Effector CD8-positive, alpha-beta T cell (primary cell): ENCODE measurements around the gene IPCEF1.

Experiments
- DNase-seq: peaks from one replicate; lab custom pipeline; 2025; lab: John Stamatoyannopoulos, UW

Gene IPCEF1

GRCh38 chr6:154159126-154159525, 197.5 kb downstream of the IPCEF1 start:
- no peak for DNase-seq

GRCh38 chr6:154157706-154158105, 198.9 kb downstream of the IPCEF1 start:
- DNase-seq, result no peak

DNA sequence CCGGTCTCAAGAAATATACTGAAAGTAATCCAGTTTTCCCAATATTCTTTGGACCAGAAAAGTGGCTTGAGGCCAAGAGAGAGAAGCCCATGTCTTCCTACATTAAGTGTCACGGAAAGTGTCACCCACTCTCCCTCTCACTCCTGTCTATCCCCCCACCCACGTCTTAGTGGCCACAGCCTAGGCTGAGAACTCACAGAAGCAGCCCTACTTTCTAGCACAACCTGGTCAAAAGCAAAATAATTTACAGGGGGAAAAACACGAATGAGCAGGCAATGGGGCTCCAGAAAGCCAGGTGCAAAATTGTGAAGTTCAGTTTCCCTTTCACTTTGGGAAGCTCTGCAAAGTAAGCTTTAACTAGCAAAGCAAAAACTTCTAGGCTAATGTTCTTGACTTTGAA, 199.5 kb downstream of the IPCEF1 start:
- no peak for DNase-seq

GRCh38 chr6:154156135-154156896, 200.3 kb downstream of the IPCEF1 start:
- DNase-seq, result peak; percentile 27

DNA sequence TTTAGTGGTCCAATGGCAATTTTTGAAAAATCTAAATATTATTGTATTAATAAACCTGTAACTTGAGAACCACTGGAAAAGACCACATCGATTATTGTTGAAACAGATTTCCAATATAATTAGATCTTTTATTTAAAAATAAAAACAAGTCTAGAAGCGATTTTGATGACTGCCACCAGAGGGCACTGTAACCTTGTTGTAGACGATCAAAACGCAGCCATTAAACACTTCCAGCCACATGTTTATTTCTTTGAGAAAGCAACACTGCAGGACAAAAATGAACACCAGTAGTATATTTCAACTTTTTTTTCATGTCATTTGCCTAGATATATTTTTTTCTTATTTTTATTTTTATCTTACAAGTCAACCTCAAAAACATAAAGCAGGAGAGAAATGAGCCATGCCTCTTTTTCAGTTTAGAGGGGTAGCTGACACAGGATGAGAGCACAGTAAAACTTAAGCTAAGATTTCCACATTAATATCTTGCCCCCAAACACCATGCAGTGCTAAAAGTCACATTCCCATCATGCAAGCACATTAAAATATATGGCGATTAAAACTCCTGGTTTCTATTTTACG, 202.1 kb downstream of the IPCEF1 start:
- peak; percentile 44 for DNase-seq

GRCh38 chr6:154143753-154144152, 212.8 kb downstream of the IPCEF1 start:
- no peak for DNase-seq

- no peak for DNase-seq
Measured at GRCh38 chr6:154140743-154141142, 215.9 kb downstream of the IPCEF1 start.

DNA sequence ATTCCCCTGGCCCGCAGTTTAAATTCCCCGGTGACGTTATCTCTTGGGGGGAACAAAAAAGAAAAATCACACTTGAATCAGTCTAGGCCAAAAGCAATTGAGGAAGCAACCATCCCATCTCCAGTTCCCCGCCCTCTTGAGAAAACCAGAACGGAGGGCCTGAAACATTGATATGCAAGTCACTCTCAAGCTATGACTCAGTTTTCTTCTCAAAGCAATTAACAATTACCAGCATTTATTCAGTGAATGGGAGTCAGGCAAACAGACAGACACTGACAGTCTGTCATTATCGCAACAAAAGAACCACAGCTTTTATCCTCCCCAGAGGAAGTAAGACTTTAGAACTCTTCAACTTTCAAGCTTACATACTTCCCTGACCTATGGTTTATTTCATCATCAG, 216.7 kb downstream of the IPCEF1 start:
- no peak for DNase-seq

DNA sequence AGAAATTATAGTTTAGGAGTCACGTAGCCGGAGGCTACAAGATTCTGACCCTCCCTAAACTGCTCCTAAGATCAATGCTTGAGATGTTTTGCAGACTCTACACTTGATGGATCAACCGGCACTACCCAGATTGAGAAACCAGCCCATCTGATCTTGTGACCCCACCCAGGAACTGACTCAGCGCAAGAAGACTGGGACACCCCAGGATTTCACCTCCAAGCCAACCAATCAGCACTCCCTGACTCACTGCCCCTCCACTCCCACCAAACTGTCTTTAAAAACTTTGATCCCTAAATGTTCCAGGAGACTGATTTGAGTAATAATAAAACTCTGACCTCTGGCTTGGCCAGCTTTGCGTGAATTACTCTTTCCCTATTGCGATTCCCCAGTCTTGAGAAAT, 217.8 kb downstream of the IPCEF1 start:
- DNase-seq, result no peak

DNA sequence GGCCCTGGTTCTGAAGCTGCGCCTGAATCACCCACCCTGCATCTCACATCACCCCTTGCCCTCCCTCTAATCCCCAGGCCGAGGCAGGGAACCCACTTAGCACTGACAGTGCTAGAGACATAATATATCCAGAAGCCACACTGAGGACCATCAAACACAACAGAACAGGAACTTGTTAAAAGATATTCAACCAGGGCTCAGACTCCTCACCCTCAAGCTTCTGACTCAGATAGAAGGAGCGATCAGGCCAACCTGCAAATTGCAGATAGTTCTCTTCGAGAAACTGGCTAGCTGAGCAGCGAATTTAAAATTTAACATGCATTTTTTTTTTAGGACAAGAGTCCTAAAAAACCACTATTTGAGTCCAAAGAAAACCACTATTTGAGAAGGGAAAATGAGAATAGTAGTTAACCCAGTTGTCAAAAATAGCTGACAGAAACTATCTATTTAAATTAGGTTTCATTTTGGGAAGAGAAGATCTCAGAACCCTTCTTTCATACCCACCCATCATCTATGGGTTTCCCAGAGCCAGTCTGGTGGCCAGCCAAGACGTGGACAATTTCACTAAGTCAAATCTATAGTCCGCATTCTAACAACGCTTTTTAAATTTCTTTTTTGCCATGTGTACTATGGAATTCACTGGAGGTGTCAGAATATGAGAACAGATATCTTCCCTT, 222.0 kb downstream of the IPCEF1 start:
- DNase-seq, result no peak

DNA sequence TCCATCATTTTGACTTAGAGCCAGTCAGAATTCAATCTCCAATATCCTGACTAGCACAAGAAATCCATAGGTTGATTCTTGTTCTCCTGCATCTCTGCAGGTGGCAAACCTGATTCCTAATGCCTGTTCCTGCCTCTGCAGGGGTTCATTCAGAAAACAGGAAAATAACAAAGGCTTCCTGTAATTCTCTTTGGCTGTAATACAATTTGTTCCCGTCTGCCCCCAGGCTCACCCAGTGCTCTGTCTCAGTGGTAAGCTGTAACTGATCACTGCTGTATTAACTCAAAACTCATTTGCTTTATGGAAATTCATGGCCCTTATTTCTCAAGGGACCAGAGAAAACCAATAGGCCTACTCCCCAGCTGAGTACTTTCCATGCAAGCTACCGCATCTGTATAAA, 228.9 kb downstream of the IPCEF1 start:
- DNase-seq, result no peak

GRCh38 chr6:154125421-154125820, 231.2 kb downstream of the IPCEF1 start:
- no peak for DNase-seq

GRCh38 chr6:154123155-154123956, 233.2 kb downstream of the IPCEF1 start:
- no peak for DNase-seq

DNA sequence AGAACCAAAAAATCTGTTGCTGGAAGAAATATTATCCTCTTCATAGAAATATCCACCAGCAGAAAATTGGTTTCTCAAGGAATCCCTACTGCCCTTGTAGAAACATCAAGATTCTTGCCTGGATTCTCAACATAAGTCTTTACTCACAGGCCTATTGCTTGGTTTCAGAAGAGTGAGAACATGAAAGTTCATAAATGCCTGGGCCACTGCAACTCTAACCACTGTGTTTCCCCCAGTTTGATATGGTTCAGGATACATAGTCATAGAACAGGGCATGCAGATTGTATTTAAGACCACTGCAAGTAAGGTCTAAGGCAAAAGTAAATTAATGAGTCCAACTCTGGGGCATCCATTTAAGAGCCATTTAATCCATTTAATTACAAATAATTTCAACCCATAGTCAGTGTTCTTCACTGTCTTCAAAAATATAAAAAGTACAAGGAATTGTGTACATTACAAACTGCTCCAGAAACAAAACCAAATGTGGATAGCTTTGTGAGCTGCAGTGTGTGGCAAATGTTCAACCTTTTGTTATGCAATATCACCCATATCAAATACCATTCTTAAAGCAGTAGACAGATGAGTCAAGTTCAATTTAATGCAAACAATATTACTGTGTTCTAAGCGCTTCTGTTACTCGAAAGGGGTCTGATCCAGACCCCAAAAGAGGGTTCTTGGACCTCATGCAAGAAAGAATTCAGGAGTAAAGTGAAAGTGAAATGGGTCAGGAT, 234.2 kb downstream of the IPCEF1 start:
- no peak for DNase-seq

- DNase-seq, result no peak
Measured at GRCh38 chr6:154117485-154117884, 239.1 kb downstream of the IPCEF1 start.

DNA sequence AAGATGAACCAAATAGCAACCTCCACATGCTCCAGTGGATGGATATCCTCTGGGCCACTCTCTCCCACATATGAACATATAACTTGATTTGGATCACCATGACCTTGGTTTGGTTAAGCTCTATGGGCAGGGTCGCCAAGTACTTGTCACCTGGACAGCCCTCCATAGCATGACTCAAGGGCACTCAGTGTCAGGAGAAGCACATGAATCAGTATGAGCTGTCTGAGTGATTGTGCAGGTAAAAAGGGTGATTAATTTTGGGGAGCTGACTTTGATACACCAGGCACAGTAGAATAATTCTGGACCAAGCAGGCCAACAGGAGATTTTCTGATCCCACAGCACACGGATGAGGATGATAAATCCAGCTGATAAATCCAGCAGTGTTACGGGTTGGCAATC, 243.2 kb downstream of the IPCEF1 start:
- no peak for DNase-seq

DNA sequence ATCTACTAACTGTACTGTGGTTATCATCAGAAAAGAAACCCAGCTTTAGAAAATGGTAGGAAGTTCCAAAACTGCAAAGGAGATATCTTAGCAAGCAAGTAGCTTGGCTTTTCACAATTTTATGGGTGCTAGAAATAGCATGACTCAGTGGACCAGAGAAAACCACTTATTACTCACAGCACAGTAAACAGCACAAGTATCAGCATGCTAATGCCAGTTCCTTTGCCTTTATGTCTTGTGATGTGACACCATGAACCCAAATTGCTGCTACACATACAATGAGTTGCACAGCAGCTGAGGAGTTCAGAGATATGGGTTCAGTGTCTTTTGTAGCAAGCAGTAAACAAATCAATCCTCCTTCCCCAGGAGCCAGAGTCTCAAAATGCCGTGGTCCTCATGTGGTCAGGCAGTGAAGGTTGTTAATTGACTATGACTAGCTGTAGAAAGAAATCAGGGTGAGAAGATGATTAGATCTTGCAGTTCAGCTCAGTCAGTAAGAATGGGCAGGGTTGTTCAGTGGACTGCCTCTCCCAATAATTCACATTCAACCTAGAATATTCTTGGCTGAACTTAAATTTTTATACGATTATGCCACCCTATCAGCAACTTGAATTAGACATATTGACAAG, 244.3 kb downstream of the IPCEF1 start:
- no peak for DNase-seq

GRCh38 chr6:154111025-154111424, 245.6 kb downstream of the IPCEF1 start:
- DNase-seq, result no peak

DNA sequence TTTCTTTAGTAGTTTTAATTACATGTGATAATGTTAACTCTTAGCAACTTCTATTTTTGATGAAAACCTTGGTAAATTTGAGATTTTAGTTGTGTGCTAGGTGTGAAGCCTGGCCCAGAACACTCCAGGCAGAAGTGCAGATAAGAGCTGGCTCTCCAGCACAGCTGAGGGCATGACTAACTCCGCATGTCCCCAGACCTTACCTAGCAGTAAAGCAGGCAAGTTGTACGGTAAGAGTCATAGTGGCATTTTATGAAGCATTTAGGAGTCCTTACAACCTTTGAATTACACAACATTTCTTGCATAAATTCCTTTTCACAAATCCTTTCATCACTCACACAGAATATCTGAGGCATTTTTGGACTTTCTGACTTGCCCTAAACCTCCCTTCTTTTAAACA, 250.4 kb downstream of the IPCEF1 start:
- DNase-seq, result no peak
